CD4-positive, alpha-beta T cell (primary cell): ENCODE data around the gene BTBD19. TPM values are rescaled to one million over a fixed set of nuclear protein-coding genes. Genes with fewer than 3 reads are reported as not detected.

Source experiments
- ATAC-seq: fragments of 200-7000 bp; cut with Tn5 transposase; one replicate; pipeline ENCODE4 v1.10.0; 2022; ENCODE audit warnings: mild to moderate bottlenecking; ENCODE audit not compliant: poor library complexity
- CTCF ChIA-PET: fragments of 350-600 bp; sonication (Branson Sonifier 250); formaldehyde crosslinking; loops from one replicate; lab custom pipeline; 2021; ENCODE audit warnings: antibody characterized with exemption, inconsistent platforms; lab: Charles Lee
- POLR2A ChIA-PET: fragments of 350-600 bp; sonication (Branson Sonifier 250); formaldehyde crosslinking; loops from one replicate; lab custom pipeline; 2021; ENCODE audit warnings: antibody characterized with exemption, inconsistent platforms; lab: Charles Lee
- DNase-seq, 14 experiments: peaks; one replicate each; pipeline ENCODE4 v3.0.0-alpha.2; 2013 to 2020; ENCODE audit warnings: mixed read lengths in 2 of 14
- H3K27ac ChIP-seq, 2 donors: one replicate each; pipeline versions ENCODE4 v1.5.1 to v1.7.0; 2013; ENCODE audit warnings: low read length in 2 of 2, low read depth in 1 of 2, mild to moderate bottlenecking in 1 of 2
- H3K27me3 ChIP-seq, 2 experiments: 1 replicate in 1 of 2; 2 replicates in 1 of 2; pipeline versions ENCODE4 v1.6.1 to v1.7.0; 2013; ENCODE audit warnings: low read length in 2 of 2, control low read depth in 1 of 2, mild to moderate bottlenecking in 1 of 2, moderate library complexity in 1 of 2; ENCODE audit not compliant: insufficient read depth in 2 of 2, control insufficient read depth in 1 of 2
- H3K36me3 ChIP-seq: one replicate; pipeline ENCODE4 v1.6.1; 2013; ENCODE audit warnings: low read length, control low read depth; ENCODE audit not compliant: insufficient read depth
- H3K4me1 ChIP-seq: one replicate; pipeline ENCODE4 v1.6.1; 2013; ENCODE audit warnings: low read length, control low read depth; ENCODE audit not compliant: insufficient read depth
- H3K4me3 ChIP-seq: one replicate; pipeline ENCODE4 v1.5.1; 2013; ENCODE audit warnings: mild to moderate bottlenecking, low read length, moderate library complexity
- H3K9me3 ChIP-seq, 2 experiments: 1 replicate in 1 of 2; 2 replicates in 1 of 2; pipeline versions ENCODE4 v1.6.1 to v1.7.0; 2013; ENCODE audit warnings: low read length in 2 of 2, mild to moderate bottlenecking in 2 of 2, control low read depth in 1 of 2, moderate library complexity in 1 of 2; ENCODE audit not compliant: control insufficient read depth in 1 of 2, insufficient read depth in 1 of 2
- H3K27ac Mint-ChIP-seq: one replicate; pipeline ENCODE4 v1.8.0; 2020; ENCODE audit warnings: mixed read lengths
- H3K27me3 Mint-ChIP-seq: one replicate; pipeline ENCODE4 v1.8.0; 2021; ENCODE audit warnings: mixed read lengths
- H3K36me3 Mint-ChIP-seq: one replicate; pipeline ENCODE4 v1.8.0; 2021; ENCODE audit warnings: low read depth, mixed read lengths
- H3K4me1 Mint-ChIP-seq: one replicate; pipeline ENCODE4 v1.8.0; 2021; ENCODE audit warnings: low read depth, mixed read lengths
- H3K4me3 Mint-ChIP-seq: one replicate; pipeline ENCODE4 v1.8.0; 2020; ENCODE audit warnings: mild to moderate bottlenecking, mixed read lengths
- H3K9me3 Mint-ChIP-seq: one replicate; pipeline ENCODE4 v1.8.0; 2020; ENCODE audit warnings: mixed read lengths
- CTCF ChIP-seq: fragments of 200-600 bp; IDR thresholded peaks from one replicate; pipeline ENCODE4 v1.8.0; 2022; ENCODE audit warnings: antibody characterized with exemption, mild to moderate bottlenecking
- intact Hi-C, 2 experiments: fragments of 100-400 bp; cut with DNase I in 1 of 2; cut with micrococcal nuclease in 1 of 2; formaldehyde crosslinking; loops; one replicate each; pipeline versions ENCODE4 v1.15.1 to v1.9.0; 2023 to 2025; cut with DNase I, micrococcal nuclease
- total RNA-seq, 174 experiments: library from RNA in 2 of 174; stranded (reverse) in 2 of 174; gene quantifications; one replicate each; pipeline ENCODE4 v1.2.3 and lab custom pipeline; 2021 to 2026

The BTBD19 gene
- total RNA-seq, 2 experiments from 2014 or later = 35.9 to 36.5 TPM

GRCh38 chr1:44854970-44855369, 46.6 kb downstream of the BTBD19 start:
- no peak for ATAC-seq
- Mint-ChIP-seq H3K4me1 (no peaks in the 10 kb centered on the region), H3K27ac (no peak overlapping the region), H3K27me3 (no peaks in the 10 kb centered on the region), H3K4me3 (no peak overlapping the region), H3K36me3 (peaks cover 55% of the 10 kb centered on the region), H3K9me3 (no peaks in the 10 kb centered on the region)
- DNase-seq = no peak
- Histone ChIP-seq H3K36me3 (peaks cover 15% of the 10 kb centered on the region), H3K27me3 (no peaks in the 10 kb centered on the region), H3K27ac (no peak overlapping the region), H3K9me3 (no peaks in the 10 kb centered on the region), H3K4me1 (no peaks in the 10 kb centered on the region), H3K4me3 (no peak overlapping the region)
- CTCF ChIA-PET = interaction anchor here (0.9 kb wide), 1 partner anchor 50 kb away, joined by 3 read pairs; no protein-coding TSS in a partner anchor
- intact Hi-C loops = no loop called here
- no peak for TF ChIP-seq CTCF
- POLR2A ChIA-PET = no interaction called here

- intact Hi-C loops = no loop called here
- no peak for TF ChIP-seq CTCF
- H3K27ac Mint-ChIP-seq = no peak overlapping the region
- Histone ChIP-seq H3K27me3 (no peaks in the 10 kb centered on the region), H3K4me1 (no peaks in the 10 kb centered on the region), H3K4me3 (no peak overlapping the region), H3K9me3 (no peaks in the 10 kb centered on the region), H3K36me3 (peaks cover 10% of the 10 kb centered on the region), H3K27ac (no peak overlapping the region)
- no peaks in the 10 kb centered on the region for H3K27me3 Mint-ChIP-seq
- DNase-seq (no peak), ATAC-seq (no peak)
- no peaks in the 10 kb centered on the region for H3K9me3 Mint-ChIP-seq
- CTCF ChIA-PET = no interaction called here
- no peak overlapping the region for H3K4me3 Mint-ChIP-seq
- H3K4me1 Mint-ChIP-seq = no peaks in the 10 kb centered on the region
- POLR2A ChIA-PET = interaction anchor here (0.6 to 0.7 kb wide), 2 partner anchors 205 to 621 kb away, joined by 3 read pairs; no protein-coding TSS in a partner anchor
- peaks cover 47% of the 10 kb centered on the region for H3K36me3 Mint-ChIP-seq
Measured at GRCh38 chr1:44855742-44856141, 47.4 kb downstream of the BTBD19 start.

DNA sequence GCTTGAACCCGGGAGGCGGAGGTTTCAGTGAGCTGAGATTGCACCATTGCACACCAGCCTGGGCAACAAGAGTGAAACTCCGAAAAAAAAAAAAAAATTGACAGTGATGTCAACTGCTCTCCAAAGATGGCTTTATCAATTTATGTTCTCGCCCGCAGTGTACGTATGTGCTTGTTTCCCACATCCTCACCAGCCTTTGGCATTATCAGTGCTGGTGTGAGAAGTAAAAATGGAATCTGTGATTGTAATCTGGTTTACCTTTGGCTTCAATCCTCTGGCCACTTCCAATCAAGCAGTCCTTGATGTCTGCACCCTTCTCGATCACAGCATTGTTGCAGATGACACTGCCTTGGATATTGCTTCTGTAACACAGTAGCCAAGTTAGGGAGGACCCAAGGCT, 49.1 kb downstream of the BTBD19 start:
- H3K4me3 Mint-ChIP-seq = no peak overlapping the region
- ChIA-PET CTCF (no interaction called here), POLR2A (no interaction called here)
- H3K4me1 Mint-ChIP-seq = no peaks in the 10 kb centered on the region
- DNase-seq (no peak), ATAC-seq (no peak)
- H3K27ac Mint-ChIP-seq = no peak overlapping the region
- H3K4me3 ChIP-seq = no peak overlapping the region
- no peaks in the 10 kb centered on the region for H3K9me3 Mint-ChIP-seq
- H3K27ac ChIP-seq = no peak overlapping the region
- peaks cover 9% of the 10 kb centered on the region for H3K36me3 ChIP-seq
- no peak for TF ChIP-seq CTCF
- H3K27me3 Mint-ChIP-seq = no peaks in the 10 kb centered on the region
- no peaks in the 10 kb centered on the region for H3K4me1 ChIP-seq
- no peaks in the 10 kb centered on the region for H3K9me3 ChIP-seq
- peaks cover 42% of the 10 kb centered on the region for H3K36me3 Mint-ChIP-seq
- no peaks in the 10 kb centered on the region for H3K27me3 ChIP-seq
- intact Hi-C loops = no loop called here
